CD14-positive monocyte (primary cell): Measurements from ENCODE around the gene SMIM26. TPM values are rescaled to one million over a fixed set of nuclear protein-coding genes. Genes with fewer than 3 reads are reported as not detected.

Experiments used
- DNase-seq, 3 donors: peaks; one replicate each; pipeline ENCODE4 v3.0.0-alpha.2; 2011 to 2022
- H2AFZ ChIP-seq: 2 replicates; pipeline ENCODE4 v1.6.0; 2012; ENCODE audit warnings: mild to moderate bottlenecking, low read depth, low read length, inconsistent platforms; ENCODE audit not compliant: insufficient read depth, poor library complexity, severe bottlenecking
- H3K27ac ChIP-seq, 2 donors: 1 replicate in 1 of 2; 2 replicates in 1 of 2; pipeline ENCODE4 v1.5.1; 2012 to 2013; ENCODE audit warnings: low read length in 2 of 2, control low read depth in 1 of 2, inconsistent platforms in 1 of 2, low read depth in 1 of 2, mild to moderate bottlenecking in 1 of 2
- H3K27me3 ChIP-seq, 2 donors: one replicate each; pipeline versions ENCODE4 v1.6.0 to v1.6.1; 2011 to 2013; ENCODE audit warnings: low read length in 2 of 2; ENCODE audit not compliant: control insufficient read depth in 2 of 2, insufficient read depth in 2 of 2
- H3K36me3 ChIP-seq, 2 donors: replicated peaks in 1 of 2; 1 replicate in 1 of 2; 2 replicates in 1 of 2; pipeline versions ENCODE4 v1.5.1 to v1.6.1; 2012 to 2013; ENCODE audit warnings: low read length in 2 of 2, control low read depth in 1 of 2, inconsistent platforms in 1 of 2, mild to moderate bottlenecking in 1 of 2; ENCODE audit not compliant: insufficient read depth in 2 of 2, control insufficient read depth in 1 of 2
- H3K4me1 ChIP-seq, 2 donors: 1 replicate in 1 of 2; 2 replicates in 1 of 2; pipeline versions ENCODE4 v1.5.1 to v1.6.1; 2012 to 2013; ENCODE audit warnings: low read length in 2 of 2, control low read depth in 1 of 2, inconsistent platforms in 1 of 2, mild to moderate bottlenecking in 1 of 2, moderate library complexity in 1 of 2; ENCODE audit not compliant: insufficient read depth in 2 of 2, control insufficient read depth in 1 of 2
- H3K4me2 ChIP-seq: replicated peaks from 2 replicates; pipeline ENCODE3; 2012; ENCODE audit warnings: low read length, moderate library complexity, mild to moderate bottlenecking; ENCODE audit not compliant: poor library complexity, severe bottlenecking; ENCODE audit errors: extremely low read depth
- H3K4me3 ChIP-seq, 3 experiments: fragments of 200-600 bp in 1 of 3; sonication (generic) in 1 of 3; replicated peaks in 1 of 3; 1 replicate in 2 of 3; 2 replicates in 1 of 3; pipeline ENCODE4 v1.5.1; 2011 to 2013; ENCODE audit warnings: low read length in 3 of 3, mild to moderate bottlenecking in 3 of 3, control low read depth in 2 of 3, low read depth in 2 of 3, inconsistent platforms in 1 of 3, moderate library complexity in 1 of 3
- H3K79me2 ChIP-seq: 2 replicates; pipeline ENCODE4 v1.6.0; 2012; ENCODE audit warnings: mild to moderate bottlenecking, control low read depth, inconsistent platforms, low read length, moderate library complexity; ENCODE audit not compliant: insufficient read depth
- H3K9ac ChIP-seq: 2 replicates; pipeline ENCODE4 v1.6.0; 2017; ENCODE audit warnings: low read length, mild to moderate bottlenecking; ENCODE audit not compliant: insufficient read depth, poor library complexity, severe bottlenecking
- H3K9me3 ChIP-seq, 2 donors: replicated peaks in 1 of 2; 1 replicate in 1 of 2; 2 replicates in 1 of 2; pipeline versions ENCODE4 v1.5.1 to v1.6.1; 2012 to 2013; ENCODE audit warnings: low read length in 2 of 2, control low read depth in 1 of 2; ENCODE audit not compliant: control insufficient read depth in 1 of 2, insufficient read depth in 1 of 2
- H4K20me1 ChIP-seq: 2 replicates; pipeline ENCODE4 v1.6.0; 2012; ENCODE audit warnings: mild to moderate bottlenecking, low read length, control low read depth, moderate library complexity; ENCODE audit not compliant: insufficient read depth
- H3K27ac Mint-ChIP-seq, 7 donors: one replicate each; pipeline ENCODE4 v1.8.0; 2020; ENCODE audit warnings: mild to moderate bottlenecking in 7 of 7, mixed read lengths in 7 of 7, moderate library complexity in 6 of 7, inconsistent platforms in 2 of 7
- H3K27me3 Mint-ChIP-seq, 3 donors: one replicate each; pipeline ENCODE4 v1.8.0; 2021 to 2022; ENCODE audit warnings: low read depth in 3 of 3, mild to moderate bottlenecking in 3 of 3, mixed read lengths in 3 of 3, moderate library complexity in 3 of 3, inconsistent platforms in 1 of 3
- H3K36me3 Mint-ChIP-seq, 2 donors: one replicate each; pipeline ENCODE4 v1.8.0; 2020; ENCODE audit warnings: mixed read lengths in 2 of 2, inconsistent platforms in 1 of 2, mild to moderate bottlenecking in 1 of 2
- H3K4me1 Mint-ChIP-seq: one replicate; pipeline ENCODE4 v1.8.0; 2020; ENCODE audit warnings: mild to moderate bottlenecking, mixed read lengths
- H3K4me3 Mint-ChIP-seq, 2 donors: one replicate each; pipeline ENCODE4 v1.8.0; 2020; ENCODE audit warnings: mild to moderate bottlenecking in 2 of 2, mixed read lengths in 2 of 2, moderate library complexity in 1 of 2
- H3K9me3 Mint-ChIP-seq, 7 donors: one replicate each; pipeline ENCODE4 v1.8.0; 2020 to 2022; ENCODE audit warnings: mixed read lengths in 7 of 7, mild to moderate bottlenecking in 6 of 7, moderate library complexity in 6 of 7, inconsistent platforms in 2 of 7
- CTCF ChIP-seq: fragments of 200-600 bp; IDR thresholded peaks from one replicate; pipeline ENCODE4 v1.8.0; 2022; ENCODE audit warnings: antibody characterized with exemption, mild to moderate bottlenecking
- WGBS: methylation state at CpG from one replicate; pipeline ENCODE4 v1.1.5; 2013; ENCODE audit warnings: missing lambda C conversion rate; ENCODE audit not compliant: insufficient coverage; 5-methylcytosine and 5-hydroxymethylcytosine counted together
- intact Hi-C, 2 donors: fragments of 100-400 bp; cut with micrococcal nuclease; formaldehyde crosslinking; loops; one replicate each; pipeline versions ENCODE4 v1.15.0 to v1.15.1; 2023
- polyA plus RNA-seq, 3 donors: library from polyadenylated mRNA; depleted of rRNA in 1 of 3; unstranded in 2 of 3; stranded (reverse) in 1 of 3; fragments of 300-500 nt in 2 of 3; fragments of >200 nt in 1 of 3; fragmentation: Illumina TruSeq in 2 of 3; gene quantifications; 1 replicate in 2 of 3; 2 replicates in 1 of 3; pipeline ENCODE4 v1.2.3, GENCODE V29; 2012 to 2021

The SMIM26 gene
- polyA plus RNA-seq, 3 donors = 101 to 206 (median 176) TPM

GRCh38 chr20:18580012-18580411 is 12.8 kb downstream of the SMIM26 start:
- Mint-ChIP-seq H3K4me1 (peaks cover 5% of the 10 kb centered on the region), H3K4me3 (no peak overlapping the region), H3K9me3 (no peaks in the 10 kb centered on the region), H3K27ac (no peak overlapping the region), H3K27me3 (peaks cover 0 to 4% (median 2%) of the 10 kb centered on the region in 3 donors), H3K36me3 (no peaks in the 10 kb centered on the region)
- no peaks in the 10 kb centered on the region for H4K20me1 ChIP-seq
- H3K79me2 ChIP-seq = no peaks in the 10 kb centered on the region
- peaks cover 0 to 3% of the 10 kb centered on the region in 2 donors for H3K4me1 ChIP-seq
- intact Hi-C loops = loop anchor here (10.0 kb wide), 3 partner anchors 115 to 295 kb away; partner anchors contain the start of genes DZANK1 (in 2 of the 2), POLR3F (in 2 of the 2) and ZNF133 (in 1 of the 2)
- no peak overlapping the region for H3K27ac ChIP-seq
- no peak overlapping the region for H3K9ac ChIP-seq
- H3K4me2 ChIP-seq = no peak overlapping the region
- no peaks in the 10 kb centered on the region for H3K27me3 ChIP-seq
- no peaks in the 10 kb centered on the region for H3K36me3 ChIP-seq
- no peak for TF ChIP-seq CTCF
- H3K9me3 ChIP-seq = no peaks in the 10 kb centered on the region
- H2AFZ ChIP-seq = no peak overlapping the region
- 90% methylated on average over 3 of the region's 4 CpGs for WGBS
- H3K4me3 ChIP-seq = no peak overlapping the region
- DNase-seq = no peak

- Histone ChIP-seq H2AFZ (no peak overlapping the region), H3K4me3 (no peak overlapping the region), H3K9me3 (no peaks in the 10 kb centered on the region), H3K4me2 (no peak overlapping the region), H3K4me1 (peaks cover 13 to 14% of the 10 kb centered on the region in 2 donors), H4K20me1 (no peaks in the 10 kb centered on the region), H3K79me2 (no peaks in the 10 kb centered on the region), H3K9ac (no peak overlapping the region), H3K27me3 (no peaks in the 10 kb centered on the region), H3K36me3 (no peaks in the 10 kb centered on the region), H3K27ac (no peak overlapping the region)
- 100% methylated on average over 1 of the region's 2 CpGs for WGBS
- Mint-ChIP-seq H3K9me3 (peaks cover 0 to 3% (median 0%) of the 10 kb centered on the region in 7 donors), H3K27me3 (peaks cover 3 to 7% (median 4%) of the 10 kb centered on the region in 3 donors), H3K36me3 (no peaks in the 10 kb centered on the region), H3K4me3 (no peak overlapping the region), H3K27ac (no peak overlapping the region), H3K4me1 (peaks cover 15% of the 10 kb centered on the region)
- no peak for DNase-seq
- intact Hi-C loops = loop anchor here (5.0 to 10.0 kb wide), 4 partner anchors 120 to 300 kb away; partner anchors contain the start of genes DZANK1 (in 2 of the 2), POLR3F (in 2 of the 2) and ZNF133 (in 2 of the 2)
- TF ChIP-seq CTCF = no peak
Measured at GRCh38 chr20:18585134-18585533, 17.9 kb downstream of the SMIM26 start.
